K562 (cell line): ENCODE data around the gene ALG6.

Experiments used
- ELF1 ChIP-seq: fragments of 200-800 bp; sonication (Bioruptor generic); IDR thresholded peaks from 2 replicates; pipeline ENCODE4 v1.6.1; 2016; ENCODE audit warnings: missing genetic modification characterization, missing compliant biosample characterization
- FOXJ3 ChIP-seq: sonication (generic); formaldehyde crosslinking; IDR thresholded peaks from 2 replicates; pipeline ENCODE4 v1.4.0; 2020; ENCODE audit warnings: mild to moderate bottlenecking, missing genetic modification reagents
- POLR2A ChIP-seq: fragments of 450-650 bp; conservative IDR thresholded peaks from 2 replicates; pipeline ENCODE4 v1.6.1; 2016
- ZFP36 ChIP-seq: fragments of 150-350 bp; IDR thresholded peaks from 2 replicates; pipeline ENCODE4 v1.6.1; 2018; ENCODE audit warnings: low read length, low read depth; ENCODE audit not compliant: partially characterized antibody
- ZNF121 ChIP-seq: sonication (generic); formaldehyde crosslinking; conservative IDR thresholded peaks from 2 replicates; pipeline ENCODE4 v1.8.0; 2022; ENCODE audit warnings: missing genetic modification reagents
- TF ChIP-seq, protein P1 (sequence below): IDR thresholded peaks from 2 replicates; pipeline ENCODE4 v1.6.1; 2011; ENCODE audit warnings: borderline replicate concordance, low read depth, mild to moderate bottlenecking, moderate library complexity, low read length; ENCODE audit not compliant: insufficient read depth, poor library complexity, severe bottlenecking
- TF ChIP-seq, protein P2 (sequence below), 3 experiments: IDR thresholded peaks in 2 of 3; conservative IDR thresholded peaks in 1 of 3; 2 replicates each; pipeline ENCODE4 v1.5.1; 2011 to 2012; ENCODE audit warnings: low read length in 3 of 3, mild to moderate bottlenecking in 3 of 3, control low read depth in 2 of 3, improper control_type of control experiment in 1 of 3, inconsistent platforms in 1 of 3, low read depth in 1 of 3, mixed read lengths in 1 of 3, moderate library complexity in 1 of 3; ENCODE audit not compliant: insufficient read depth in 2 of 3
- TF ChIP-seq, protein P3 (sequence below): fragments of 450-650 bp; formaldehyde crosslinking; IDR thresholded peaks from 2 replicates; pipeline ENCODE4 v1.4.0; 2022; ENCODE audit warnings: missing genetic modification characterization

DNA sequence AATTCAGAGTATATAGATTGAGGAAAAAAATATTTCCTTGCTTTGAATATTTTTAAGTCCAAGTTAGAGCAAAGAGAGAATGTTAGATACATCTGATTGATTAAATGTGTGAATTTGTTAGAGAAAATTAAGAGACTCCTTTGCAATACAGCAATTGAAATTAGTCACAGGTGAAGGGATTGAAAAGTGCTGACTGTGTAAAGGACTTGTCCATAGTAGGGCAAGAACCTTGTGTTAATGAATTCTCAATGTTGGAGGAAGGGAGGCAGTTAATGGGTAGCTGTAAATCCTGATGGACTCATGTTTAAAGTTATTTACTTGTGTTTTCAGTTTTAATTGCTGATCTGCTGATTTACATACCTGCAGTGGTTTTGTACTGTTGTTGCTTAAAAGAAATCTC, 38.6 kb downstream of the ALG6 start:
- TF ChIP-seq, protein P1, sequence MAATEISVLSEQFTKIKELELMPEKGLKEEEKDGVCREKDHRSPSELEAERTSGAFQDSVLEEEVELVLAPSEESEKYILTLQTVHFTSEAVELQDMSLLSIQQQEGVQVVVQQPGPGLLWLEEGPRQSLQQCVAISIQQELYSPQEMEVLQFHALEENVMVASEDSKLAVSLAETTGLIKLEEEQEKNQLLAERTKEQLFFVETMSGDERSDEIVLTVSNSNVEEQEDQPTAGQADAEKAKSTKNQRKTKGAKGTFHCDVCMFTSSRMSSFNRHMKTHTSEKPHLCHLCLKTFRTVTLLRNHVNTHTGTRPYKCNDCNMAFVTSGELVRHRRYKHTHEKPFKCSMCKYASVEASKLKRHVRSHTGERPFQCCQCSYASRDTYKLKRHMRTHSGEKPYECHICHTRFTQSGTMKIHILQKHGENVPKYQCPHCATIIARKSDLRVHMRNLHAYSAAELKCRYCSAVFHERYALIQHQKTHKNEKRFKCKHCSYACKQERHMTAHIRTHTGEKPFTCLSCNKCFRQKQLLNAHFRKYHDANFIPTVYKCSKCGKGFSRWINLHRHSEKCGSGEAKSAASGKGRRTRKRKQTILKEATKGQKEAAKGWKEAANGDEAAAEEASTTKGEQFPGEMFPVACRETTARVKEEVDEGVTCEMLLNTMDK, result no peak
- TF ChIP-seq, protein P2, sequence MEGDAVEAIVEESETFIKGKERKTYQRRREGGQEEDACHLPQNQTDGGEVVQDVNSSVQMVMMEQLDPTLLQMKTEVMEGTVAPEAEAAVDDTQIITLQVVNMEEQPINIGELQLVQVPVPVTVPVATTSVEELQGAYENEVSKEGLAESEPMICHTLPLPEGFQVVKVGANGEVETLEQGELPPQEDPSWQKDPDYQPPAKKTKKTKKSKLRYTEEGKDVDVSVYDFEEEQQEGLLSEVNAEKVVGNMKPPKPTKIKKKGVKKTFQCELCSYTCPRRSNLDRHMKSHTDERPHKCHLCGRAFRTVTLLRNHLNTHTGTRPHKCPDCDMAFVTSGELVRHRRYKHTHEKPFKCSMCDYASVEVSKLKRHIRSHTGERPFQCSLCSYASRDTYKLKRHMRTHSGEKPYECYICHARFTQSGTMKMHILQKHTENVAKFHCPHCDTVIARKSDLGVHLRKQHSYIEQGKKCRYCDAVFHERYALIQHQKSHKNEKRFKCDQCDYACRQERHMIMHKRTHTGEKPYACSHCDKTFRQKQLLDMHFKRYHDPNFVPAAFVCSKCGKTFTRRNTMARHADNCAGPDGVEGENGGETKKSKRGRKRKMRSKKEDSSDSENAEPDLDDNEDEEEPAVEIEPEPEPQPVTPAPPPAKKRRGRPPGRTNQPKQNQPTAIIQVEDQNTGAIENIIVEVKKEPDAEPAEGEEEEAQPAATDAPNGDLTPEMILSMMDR (IDR thresholded peaks at IDR 0.05 in 2 of 3, conservative IDR thresholded peaks at IDR 0.05 in 1 of 3; ENCODE audit: insufficient read depth in 2 of 3, low read depth in 1 of 3, low read length in 3 of 3), result no peak
- TF ChIP-seq ZFP36 (no peak), FOXJ3 (CRISPR knock-in tag) (no peak), ELF1 (no peak), POLR2A (no peak), ZNF121 (CRISPR knock-in tag) (no peak)
- TF ChIP-seq, protein P3, sequence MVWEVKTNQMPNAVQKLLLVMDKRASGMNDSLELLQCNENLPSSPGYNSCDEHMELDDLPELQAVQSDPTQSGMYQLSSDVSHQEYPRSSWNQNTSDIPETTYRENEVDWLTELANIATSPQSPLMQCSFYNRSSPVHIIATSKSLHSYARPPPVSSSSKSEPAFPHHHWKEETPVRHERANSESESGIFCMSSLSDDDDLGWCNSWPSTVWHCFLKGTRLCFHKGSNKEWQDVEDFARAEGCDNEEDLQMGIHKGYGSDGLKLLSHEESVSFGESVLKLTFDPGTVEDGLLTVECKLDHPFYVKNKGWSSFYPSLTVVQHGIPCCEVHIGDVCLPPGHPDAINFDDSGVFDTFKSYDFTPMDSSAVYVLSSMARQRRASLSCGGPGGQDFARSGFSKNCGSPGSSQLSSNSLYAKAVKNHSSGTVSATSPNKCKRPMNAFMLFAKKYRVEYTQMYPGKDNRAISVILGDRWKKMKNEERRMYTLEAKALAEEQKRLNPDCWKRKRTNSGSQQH (CRISPR knock-in tag), result no peak
